GM19468 (cell line): ENCODE data around the gene ISCA1.

ENCODE experiments used
- ATAC-seq: cut with Tn5 transposase; IDR thresholded peaks from one replicate; pipeline ENCODE4 v1.9.1; 2021; ENCODE audit warnings: mild to moderate bottlenecking, moderate library complexity, moderate number of reproducible peaks; ENCODE audit not compliant: unreplicated experiment; ENCODE audit errors: extremely low read depth

The ISCA1 gene

GRCh38 chr9:86287013-86287412, 4.7 kb upstream of the ISCA1 start:
- ATAC-seq, result no peak

GRCh38 chr9:86286278-86286677, 3.9 kb upstream of the ISCA1 start:
- no peak for ATAC-seq

- no peak for ATAC-seq
Measured at GRCh38 chr9:86285261-86285660, 2.9 kb upstream of the ISCA1 start.

- ATAC-seq, result no peak
Measured at GRCh38 chr9:86282979-86283535, 719 bp upstream of the ISCA1 start.

- no peak for ATAC-seq
Measured at GRCh38 chr9:86281593-86282076, 703 bp downstream of the ISCA1 start.

- no peak for ATAC-seq
Measured at GRCh38 chr9:86280580-86280979, 1.8 kb downstream of the ISCA1 start.

- no peak for ATAC-seq
Measured at GRCh38 chr9:86279839-86280238, 2.5 kb downstream of the ISCA1 start.

- no peak for ATAC-seq
Measured at GRCh38 chr9:86277072-86277471, 5.3 kb downstream of the ISCA1 start.

- ATAC-seq, result no peak
Measured at GRCh38 chr9:86275962-86276361, 6.4 kb downstream of the ISCA1 start.

GRCh38 chr9:86274821-86275643, 7.3 kb downstream of the ISCA1 start:
- ATAC-seq, result no peak

GRCh38 chr9:86272221-86272620, 10.1 kb downstream of the ISCA1 start:
- no peak for ATAC-seq

GRCh38 chr9:86263876-86264275, 18.5 kb downstream of the ISCA1 start:
- ATAC-seq, result no peak

GRCh38 chr9:86262492-86262891, 19.8 kb downstream of the ISCA1 start:
- ATAC-seq, result no peak

GRCh38 chr9:86259557-86259956, 22.8 kb downstream of the ISCA1 start, which contains the start of gene C9orf153:
TSS of gene C9orf153 (minus strand) at chr9:86259657. CDS start at chr9:86229603, 30,054 bp downstream.
- ATAC-seq, result no peak

GRCh38 chr9:86257391-86257790, 24.9 kb downstream of the ISCA1 start:
- ATAC-seq, result no peak

- ATAC-seq, result no peak
Measured at GRCh38 chr9:86256653-86257052, 25.7 kb downstream of the ISCA1 start.

GRCh38 chr9:86253577-86253976, 28.8 kb downstream of the ISCA1 start:
- no peak for ATAC-seq

- no peak for ATAC-seq
Measured at GRCh38 chr9:86252870-86253269, 29.5 kb downstream of the ISCA1 start.

GRCh38 chr9:86250123-86250522, 32.2 kb downstream of the ISCA1 start:
- no peak for ATAC-seq

- no peak for ATAC-seq
Measured at GRCh38 chr9:86248746-86249145, 33.6 kb downstream of the ISCA1 start.

- ATAC-seq, result peak; percentile 72
Measured at GRCh38 chr9:86246752-86247161, 35.6 kb downstream of the ISCA1 start.

GRCh38 chr9:86242071-86242470, 40.3 kb downstream of the ISCA1 start:
- no peak for ATAC-seq
